ENCODE measurements around the gene LETM1.

LETM1 gene

DNA sequence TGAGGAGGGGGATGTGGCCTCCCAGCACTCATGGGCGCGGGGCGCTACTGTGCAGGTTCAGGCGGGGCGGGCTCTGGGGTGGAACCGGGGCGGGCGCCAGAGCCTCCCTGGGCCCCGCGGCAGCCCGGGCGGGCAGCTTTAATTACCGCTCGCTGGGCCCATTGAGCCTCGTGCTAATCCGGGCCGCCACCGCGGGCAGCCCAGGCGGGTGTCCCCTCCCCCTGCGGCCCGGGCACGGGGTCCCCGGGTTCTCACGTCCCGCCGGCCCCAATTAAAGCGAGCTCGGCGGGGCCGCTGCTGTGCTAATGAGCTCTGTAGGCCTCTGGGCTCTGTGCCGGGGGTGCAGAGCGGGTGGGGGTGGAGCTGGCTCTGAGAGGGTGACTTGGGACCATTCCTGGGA lies 85.7 kb downstream of the LETM1 start:
- H3K4me3 ChIP-seq (ENCODE audit: low read depth, low read length), result no peak overlapping the region
- TF ChIP-seq, protein P1, sequence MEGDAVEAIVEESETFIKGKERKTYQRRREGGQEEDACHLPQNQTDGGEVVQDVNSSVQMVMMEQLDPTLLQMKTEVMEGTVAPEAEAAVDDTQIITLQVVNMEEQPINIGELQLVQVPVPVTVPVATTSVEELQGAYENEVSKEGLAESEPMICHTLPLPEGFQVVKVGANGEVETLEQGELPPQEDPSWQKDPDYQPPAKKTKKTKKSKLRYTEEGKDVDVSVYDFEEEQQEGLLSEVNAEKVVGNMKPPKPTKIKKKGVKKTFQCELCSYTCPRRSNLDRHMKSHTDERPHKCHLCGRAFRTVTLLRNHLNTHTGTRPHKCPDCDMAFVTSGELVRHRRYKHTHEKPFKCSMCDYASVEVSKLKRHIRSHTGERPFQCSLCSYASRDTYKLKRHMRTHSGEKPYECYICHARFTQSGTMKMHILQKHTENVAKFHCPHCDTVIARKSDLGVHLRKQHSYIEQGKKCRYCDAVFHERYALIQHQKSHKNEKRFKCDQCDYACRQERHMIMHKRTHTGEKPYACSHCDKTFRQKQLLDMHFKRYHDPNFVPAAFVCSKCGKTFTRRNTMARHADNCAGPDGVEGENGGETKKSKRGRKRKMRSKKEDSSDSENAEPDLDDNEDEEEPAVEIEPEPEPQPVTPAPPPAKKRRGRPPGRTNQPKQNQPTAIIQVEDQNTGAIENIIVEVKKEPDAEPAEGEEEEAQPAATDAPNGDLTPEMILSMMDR (IDR thresholded peaks at IDR 0.05; ENCODE audit: borderline replicate concordance, insufficient read depth, low read depth, low read length), result no peak

DNA sequence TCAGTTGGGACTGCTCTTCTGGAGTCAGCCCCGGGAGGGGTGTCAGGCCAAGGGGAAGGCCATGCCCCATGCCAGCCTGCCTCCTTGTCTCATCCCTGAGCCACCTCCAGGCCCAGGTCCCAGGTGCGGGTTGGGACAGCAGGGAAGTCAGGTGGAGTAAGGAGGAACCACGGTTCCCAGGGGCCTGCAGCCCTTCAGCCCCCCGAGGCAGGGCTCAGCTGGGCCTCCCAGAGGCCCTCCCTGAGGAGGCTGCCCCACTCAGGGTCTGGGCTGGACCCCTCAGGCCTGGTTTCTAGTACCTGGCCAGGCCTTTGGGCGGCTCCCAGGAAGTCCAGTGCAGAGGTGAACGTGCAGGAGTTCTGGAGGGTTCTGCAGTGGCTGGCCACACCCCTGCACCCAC lies 86.3 kb downstream of the LETM1 start:
- H3K4me3 ChIP-seq (ENCODE audit: low read depth, low read length), result no peak overlapping the region
- TF ChIP-seq, protein P1 (IDR thresholded peaks at IDR 0.05; ENCODE audit: borderline replicate concordance, insufficient read depth, low read depth, low read length), result no peak

DNA sequence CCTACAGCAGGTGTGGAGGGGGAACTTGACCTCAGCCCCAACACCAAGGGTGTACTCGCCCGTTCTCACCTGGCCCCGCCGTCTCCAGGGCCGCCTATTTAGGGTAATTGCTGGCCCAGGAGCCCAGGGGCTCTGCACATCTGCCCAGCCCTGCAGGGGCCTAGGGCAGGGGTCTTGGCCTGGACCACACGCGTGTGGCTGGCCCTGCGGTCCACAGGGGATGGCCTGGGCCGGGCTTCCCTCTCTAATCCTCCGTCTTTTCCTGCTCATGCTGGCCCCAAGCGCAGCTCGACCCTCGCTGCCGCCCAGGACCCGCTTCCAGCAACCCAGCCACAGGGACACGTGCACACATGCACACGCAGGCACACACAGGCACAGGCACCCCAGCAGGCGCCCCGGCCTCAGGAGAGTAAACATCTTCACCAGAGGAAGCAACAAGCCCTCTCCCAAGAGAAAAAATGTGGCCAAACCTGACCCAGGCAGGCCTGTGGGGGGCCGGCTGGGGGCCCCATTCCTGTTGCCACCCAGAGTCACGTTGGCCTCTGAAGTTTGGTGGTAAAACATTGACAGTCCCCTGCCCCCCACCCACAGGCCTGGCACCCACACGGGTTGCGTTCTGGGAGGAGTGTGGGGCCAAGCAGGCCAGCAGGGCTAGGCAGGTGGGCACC lies 87.5 kb downstream of the LETM1 start:
- no peak overlapping the region for H3K4me3 ChIP-seq (ENCODE audit: low read depth, low read length)
- TF ChIP-seq, protein P1 (IDR thresholded peaks at IDR 0.05; ENCODE audit: borderline replicate concordance, insufficient read depth, low read depth, low read length), result no peak

DNA sequence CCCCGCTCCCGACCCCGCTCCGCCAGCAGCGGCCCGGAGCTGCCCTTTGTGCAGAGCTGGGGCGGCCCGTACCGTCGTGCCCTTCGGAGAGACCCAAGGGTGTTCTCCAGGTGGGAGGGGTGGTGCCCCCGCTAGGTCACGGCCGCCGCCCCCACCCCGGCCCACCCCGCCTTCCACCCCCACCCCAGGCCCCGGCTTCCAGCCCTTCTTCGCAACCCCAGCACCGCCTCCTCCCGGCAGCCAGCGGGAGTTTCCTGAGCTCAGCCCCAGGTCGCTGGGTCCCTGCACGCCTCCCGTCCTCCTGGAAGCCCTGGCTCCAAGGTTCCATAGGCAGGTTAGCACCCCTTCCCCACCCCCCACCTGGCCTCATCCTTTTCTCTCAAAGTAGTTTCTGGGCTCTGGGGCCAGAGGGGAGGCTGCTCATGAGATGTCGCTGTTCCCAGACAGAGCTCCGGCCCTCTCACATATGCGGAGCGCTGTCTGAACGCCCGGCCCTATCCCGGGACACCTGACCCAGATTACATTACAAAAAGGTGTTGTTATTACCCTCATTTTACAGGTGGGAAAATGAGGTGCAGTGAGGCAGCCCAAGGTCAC lies 88.1 kb downstream of the LETM1 start:
- H3K4me3 ChIP-seq (ENCODE audit: low read depth, low read length), result no peak overlapping the region
- TF ChIP-seq, protein P1 (IDR thresholded peaks at IDR 0.05; ENCODE audit: borderline replicate concordance, insufficient read depth, low read depth, low read length), result peak; percentile 44; the same call in 1 of the 2 replicates

DNA sequence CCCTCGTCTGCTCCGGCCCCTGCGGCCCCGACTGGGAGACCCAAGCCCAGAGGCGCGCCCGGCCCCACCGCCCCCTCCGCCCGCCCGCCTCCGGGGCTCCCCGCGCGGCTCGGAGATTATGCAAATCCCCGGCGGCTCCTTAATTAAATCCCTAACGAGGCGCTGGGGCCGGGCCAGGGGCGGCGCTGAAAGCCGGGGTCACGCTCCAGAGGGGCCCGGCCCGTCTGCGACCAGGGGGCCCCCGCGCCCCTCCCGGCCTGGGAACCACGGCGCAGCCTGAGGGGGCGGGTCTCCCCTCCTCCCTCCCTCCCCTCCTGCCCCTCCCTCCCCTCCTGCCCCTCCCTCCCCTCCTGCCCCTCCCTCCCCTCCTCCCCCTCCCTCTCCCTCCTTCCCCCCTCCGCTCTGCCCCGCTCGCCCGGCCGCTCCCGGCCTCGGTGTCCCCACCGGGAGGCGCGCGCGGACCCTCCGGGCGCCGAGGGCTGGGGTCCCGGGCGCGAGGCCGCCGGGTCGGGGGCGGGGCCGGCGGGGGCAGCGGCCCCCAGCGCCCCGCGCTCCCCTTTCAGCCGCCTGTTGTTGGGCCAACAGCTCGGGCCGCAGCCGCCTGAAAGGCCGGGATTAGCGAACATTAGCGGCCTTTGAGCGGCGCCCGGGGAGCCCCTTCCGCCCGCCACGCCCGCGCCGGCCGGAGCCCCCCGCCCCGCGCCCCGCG lies 88.7 kb downstream of the LETM1 start:
- TF ChIP-seq, protein P1 (IDR thresholded peaks at IDR 0.05; ENCODE audit: borderline replicate concordance, insufficient read depth, low read depth, low read length), result no peak
- H3K4me3 ChIP-seq (ENCODE audit: low read depth, low read length), result no peak overlapping the region

DNA sequence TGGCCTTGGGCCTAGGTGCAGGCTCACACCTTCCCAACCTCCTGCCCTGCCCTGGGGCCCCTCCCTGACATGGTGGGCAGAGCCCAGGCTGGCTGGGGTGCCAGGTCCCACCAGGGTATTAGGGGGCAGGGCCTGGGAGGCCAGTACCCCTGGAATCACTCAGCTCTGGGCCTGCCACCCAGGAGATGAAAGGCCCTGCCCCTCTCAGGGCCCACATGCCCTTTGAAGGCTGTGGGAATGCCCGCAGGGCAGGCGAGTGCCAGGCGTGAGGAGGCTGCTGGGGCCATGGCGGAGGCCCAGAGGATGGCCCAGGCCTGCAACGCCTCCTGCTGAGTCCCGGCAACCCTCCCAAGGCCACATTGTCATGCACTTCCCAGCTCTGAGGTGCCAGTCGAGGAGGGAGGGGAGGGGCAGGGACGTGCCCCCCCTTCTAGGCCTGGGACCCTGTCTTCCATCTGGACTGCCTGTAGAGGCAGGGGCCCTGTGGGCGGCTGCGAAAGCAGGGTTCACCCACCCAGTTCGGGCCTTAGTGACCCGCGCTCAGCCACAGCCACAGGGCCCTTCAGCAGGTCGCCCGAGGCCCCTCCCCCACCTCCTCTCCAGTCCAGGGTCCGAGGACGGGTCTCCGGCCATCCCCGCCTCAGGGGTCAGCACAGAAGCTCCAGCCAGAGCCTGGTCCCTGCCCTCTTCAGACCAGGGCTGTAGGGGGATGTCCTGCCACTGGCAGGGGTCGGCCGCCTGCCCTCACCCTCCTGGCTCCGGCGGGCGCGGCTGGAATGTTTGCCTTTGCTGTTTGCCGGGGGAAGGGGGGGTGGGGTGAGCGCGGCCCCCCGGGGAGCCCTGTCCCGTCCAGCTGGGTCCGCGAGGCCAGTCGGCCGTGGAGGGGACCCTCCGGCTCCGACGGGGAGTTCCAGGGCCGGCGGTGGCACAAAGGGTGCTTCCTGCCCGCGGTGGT lies 89.6 kb downstream of the LETM1 start:
- no peak overlapping the region for H3K4me3 ChIP-seq (ENCODE audit: low read depth, low read length)
- TF ChIP-seq, protein P1 (IDR thresholded peaks at IDR 0.05; ENCODE audit: borderline replicate concordance, insufficient read depth, low read depth, low read length), result no peak
